HG02870 (cell line): Measurements from ENCODE around the gene SH3RF3.
A peak's percentile ranks its signal among the peaks of the same experiment; 100 is the strongest.

Experiments
- ATAC-seq: cut with Tn5 transposase; IDR thresholded peaks from one replicate; pipeline ENCODE4 v1.9.1; 2021; ENCODE audit warnings: mild to moderate bottlenecking, moderate library complexity; ENCODE audit not compliant: unreplicated experiment

SH3RF3 gene

DNA sequence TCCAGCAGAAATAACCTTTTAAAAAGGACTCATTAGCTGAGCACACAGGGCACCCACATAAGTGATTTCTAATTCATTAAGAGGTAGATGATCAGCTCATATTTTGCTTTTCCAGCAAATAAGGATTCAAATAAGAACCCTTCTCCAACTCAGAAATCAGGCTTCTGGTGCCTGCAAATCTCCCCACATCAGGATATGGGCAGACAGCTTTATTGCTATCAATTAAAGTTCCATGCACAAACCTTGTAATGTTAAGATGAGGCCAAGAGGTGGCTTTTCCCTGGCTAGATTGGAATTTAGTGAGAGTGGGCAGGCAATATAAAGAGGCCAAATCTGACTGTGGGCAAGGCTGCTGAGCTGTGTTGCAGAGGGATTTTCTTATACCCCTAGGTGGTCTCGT lies 193.6 kb downstream of the SH3RF3 start:
- ATAC-seq, result no peak

DNA sequence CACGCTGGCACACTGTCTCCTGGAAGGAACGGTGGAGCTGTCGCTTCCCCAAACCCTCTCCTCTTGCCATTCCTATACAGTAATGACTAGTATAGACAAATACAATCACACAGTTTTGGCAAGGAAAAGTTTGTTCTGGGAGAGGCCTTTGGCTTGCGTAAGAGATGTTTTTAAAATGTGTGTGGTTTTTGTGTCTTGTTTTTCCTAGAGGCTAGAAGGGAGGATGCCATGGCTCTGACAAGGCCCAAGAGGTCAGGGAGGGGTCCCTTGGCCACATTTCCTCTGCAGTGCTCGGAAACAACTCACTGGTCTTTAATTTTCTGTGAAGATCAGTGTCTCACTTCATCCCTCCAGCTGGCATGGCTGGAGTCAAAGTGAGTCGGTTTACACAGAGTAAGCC lies 195.9 kb downstream of the SH3RF3 start:
- ATAC-seq, result no peak

DNA sequence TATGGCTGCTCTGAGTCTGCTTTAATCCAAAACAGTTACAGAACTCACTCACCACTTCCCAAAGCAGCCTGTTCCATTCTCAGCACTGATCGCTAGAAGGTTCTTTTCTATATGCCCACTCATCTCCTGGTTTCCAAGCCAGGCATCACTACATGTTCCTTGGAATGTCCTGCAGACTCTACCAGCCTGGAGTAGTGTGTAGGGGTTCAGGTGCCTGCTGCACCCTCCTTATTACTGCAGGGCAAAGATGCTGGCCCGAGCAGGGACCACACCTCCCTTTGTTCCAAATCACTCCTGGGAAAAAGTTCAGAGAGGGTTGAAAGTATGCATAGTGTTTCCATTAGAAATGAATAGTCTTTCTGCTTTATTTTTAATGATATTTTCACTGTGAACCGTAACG lies 196.6 kb downstream of the SH3RF3 start:
- no peak for ATAC-seq

DNA sequence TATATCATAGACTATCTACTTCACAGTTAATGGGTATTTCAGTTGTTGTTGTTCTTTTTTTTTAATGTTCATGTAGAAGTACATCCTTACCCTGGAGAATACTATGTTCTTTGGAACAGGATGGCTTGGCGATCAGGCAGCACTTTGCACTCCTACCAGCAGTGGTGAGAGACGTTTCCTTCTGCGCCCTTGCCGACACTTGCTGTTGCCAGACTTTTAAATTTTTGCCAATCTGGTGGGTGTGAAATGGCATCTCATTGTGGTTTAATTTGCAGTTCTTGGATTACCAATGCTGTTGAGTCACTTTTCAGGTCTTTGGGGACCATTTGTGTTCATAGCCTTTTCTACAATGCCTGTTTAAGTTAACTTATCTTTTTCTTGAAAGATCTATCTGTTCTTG lies 197.3 kb downstream of the SH3RF3 start:
- ATAC-seq, result no peak

DNA sequence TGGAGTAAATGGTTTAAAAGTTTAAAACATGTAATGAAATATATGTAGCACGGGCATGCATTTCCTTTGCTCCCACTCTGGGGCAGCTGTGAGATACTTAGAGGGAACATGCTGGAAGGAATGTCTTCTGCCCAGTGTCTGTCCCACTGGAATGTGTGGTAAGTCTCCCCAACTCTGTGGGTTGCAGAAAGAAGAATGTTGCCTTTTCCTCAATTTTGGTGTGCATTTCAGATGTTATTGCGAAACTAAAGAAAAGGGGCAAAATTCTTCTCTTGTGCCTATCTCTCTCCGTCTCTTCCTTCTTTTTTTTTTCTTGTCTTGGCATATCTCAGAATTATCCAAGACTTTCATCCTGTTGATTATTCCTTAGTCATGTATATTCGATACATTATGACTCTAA lies 201.1 kb downstream of the SH3RF3 start:
- no peak for ATAC-seq

DNA sequence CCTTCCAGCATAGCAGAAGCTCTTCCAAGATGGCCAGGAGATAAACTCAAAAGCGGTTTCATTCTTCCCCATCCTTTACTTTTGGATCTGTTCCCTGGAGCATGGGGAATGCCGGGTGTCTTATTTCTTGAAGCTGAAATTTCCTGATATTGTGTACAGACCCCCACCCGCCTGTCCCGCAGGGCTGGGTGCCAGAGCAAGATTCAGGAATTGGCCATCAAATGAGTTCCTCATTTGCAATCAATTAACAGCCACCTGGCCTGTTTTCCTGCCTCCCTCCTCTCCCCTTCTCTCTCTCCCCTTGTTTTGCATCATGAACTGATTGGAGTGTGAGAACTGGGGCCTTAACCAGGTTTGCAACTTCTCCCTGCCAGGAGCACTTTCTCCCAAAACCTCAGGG lies 202.1 kb downstream of the SH3RF3 start:
- no peak for ATAC-seq

DNA sequence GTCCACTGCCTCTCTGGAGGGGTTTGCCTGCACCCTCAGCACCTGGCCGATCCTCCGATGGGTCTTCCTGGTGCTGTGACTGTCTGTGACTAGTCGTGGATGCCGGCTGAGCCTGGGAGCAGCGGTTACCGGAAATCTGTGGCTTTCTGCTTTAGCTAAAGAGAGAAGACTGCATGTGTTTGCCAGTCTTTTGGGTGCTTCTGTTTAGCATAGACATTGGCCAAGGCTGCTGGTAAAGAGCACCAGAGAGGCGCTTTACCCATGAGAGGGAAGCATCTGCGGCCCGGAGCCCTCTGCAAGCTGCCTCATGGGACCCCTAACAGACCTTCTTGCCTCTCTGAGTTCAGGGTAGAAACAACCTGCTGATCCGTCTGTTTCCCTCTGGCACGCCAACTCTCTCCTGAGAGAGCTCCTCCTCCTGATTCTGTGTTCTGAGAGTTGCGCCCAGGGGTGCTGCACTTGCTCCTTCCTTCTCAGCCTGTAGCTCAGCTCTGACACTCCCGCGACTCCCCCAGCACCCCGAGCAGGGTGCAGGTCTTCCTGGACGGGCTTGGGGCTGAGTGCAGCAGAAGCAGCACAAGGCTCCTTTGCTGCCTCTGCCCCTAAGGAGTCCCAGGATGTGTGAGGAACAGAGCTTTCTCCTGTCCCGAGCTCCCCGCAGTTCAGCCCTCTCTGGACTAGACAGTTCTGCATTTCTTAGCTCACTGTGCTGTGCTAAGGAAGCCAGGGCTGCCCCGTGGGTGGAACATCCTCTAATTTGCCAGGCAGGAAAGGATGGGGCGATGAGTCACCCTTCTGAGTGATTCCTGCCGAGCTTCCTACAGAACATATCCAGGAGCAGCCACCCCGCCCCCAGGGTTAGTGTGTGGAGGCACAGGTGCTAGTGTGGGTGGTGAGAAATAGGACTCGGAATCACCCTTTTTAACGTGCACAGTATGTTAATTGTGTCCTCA lies 203.2 kb downstream of the SH3RF3 start:
- ATAC-seq, result peak; percentile 43

DNA sequence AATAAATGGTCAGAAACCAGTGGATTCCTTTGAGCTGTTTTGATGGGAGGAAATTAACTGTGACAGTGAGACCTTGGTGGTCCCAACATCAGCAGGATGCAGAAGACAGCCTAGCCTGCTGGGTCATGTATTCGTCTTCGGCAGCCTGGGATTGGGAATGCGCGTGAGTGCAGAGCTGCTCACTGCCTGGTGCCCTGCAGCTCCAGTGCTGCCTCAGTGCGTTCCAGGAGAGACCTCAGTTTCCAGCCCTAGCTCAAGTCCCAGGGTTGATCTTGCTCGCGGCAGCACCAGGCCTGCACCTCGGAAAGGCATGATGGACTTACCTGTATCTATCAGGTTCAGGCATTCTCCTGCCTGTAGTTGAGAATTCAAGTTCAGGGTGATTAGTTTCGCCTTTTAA lies 203.9 kb downstream of the SH3RF3 start:
- ATAC-seq, result no peak

DNA sequence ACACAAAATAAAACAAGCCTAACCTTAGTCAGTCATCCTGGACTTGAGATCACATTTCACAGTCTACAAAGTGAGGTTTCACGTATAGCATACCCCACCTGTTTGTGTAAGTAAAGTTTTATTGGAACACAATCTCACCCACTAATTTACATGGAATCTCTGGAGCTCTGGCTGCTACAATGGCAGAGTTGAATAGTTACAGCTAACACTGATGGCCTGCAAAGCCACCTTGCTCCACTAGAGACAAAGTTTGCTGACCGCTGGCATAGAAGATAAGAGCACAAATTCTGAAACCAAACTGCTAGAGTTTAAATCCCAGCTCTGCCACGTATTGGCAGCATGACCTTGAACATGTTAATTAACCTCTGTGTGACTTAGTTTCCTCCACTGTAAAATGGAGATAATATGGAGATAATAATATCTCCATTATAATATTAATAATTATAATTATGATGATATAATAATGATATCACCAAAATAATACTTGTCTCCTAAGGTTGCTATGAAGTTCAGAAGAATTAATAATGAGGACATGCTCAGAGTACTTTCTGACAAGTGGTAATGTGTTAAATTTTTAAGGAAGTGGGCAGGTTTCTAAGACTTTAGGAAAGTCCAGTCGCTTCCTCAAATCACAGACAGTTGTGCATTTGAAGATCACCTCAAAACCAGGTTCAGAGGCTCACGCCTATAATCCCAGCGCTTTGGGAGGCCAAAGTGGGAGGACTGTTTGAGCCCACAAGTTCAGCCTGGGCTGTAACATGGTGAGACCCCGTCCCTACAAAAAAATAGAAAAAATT lies 204.6 kb downstream of the SH3RF3 start:
- no peak for ATAC-seq

DNA sequence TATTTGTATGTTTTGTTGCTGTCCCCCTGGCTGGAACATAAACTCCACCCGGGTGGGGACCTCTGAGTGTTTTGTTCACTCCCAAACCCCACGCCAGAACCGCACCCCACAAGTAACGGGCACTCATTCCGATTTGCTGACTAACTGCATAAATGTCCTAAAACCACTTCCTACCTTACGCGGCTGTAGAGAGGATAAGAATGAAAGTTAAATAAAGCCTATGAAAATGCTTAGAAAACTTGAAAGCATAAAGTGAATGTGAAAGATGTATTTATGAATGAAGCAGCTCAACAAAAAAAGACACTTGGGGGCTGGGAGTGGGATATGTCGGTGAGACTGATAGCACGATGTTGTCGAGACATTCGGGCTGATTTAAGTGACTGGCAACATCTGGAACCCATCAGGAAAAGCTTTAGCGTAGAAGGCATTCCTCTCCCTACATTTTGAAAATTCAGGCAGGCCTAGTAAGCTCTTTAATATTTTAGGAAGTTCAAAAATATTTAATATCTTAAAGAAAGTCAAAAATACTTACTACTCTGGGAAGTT lies 206.7 kb downstream of the SH3RF3 start:
- ATAC-seq, result no peak

DNA sequence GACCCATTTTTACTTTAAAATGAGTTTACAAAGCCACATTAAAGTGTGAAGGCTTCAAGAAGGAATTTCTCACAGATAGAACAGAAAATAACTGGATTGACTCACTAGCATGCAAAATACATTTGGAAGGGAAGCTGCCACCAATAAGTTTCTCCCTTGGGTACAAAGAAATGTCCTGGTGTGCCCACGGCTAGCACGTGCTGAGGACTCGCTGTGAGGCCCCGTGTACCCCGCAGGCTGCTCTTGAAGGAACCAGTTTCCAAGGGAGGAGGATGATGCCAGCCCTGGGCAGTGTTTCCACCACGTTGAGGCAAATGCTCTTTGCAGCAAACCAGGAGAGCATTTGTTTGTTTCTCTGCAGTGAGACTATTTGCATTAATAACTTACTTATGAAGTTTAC lies 207.3 kb downstream of the SH3RF3 start:
- ATAC-seq, result no peak

DNA sequence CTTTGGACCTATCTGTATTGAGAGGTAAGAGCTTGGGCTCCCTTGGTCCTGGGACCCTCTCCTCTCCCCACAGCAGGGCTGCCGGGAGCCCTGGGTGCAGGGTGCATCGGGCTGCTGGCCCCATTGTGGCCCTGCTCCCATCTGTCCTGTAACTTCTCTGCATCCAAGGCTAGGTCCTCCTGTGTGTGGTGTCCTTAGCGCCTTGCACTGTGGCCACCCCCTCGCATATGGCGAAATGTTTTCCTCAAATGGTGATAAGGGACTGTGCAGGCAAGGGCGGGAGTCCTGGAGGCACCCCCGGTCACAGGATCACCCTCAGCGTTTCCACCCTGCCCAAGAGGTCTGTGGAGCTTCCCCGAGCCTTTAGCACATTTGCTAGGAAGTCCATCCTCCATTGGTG lies 208.2 kb downstream of the SH3RF3 start:
- ATAC-seq, result no peak

DNA sequence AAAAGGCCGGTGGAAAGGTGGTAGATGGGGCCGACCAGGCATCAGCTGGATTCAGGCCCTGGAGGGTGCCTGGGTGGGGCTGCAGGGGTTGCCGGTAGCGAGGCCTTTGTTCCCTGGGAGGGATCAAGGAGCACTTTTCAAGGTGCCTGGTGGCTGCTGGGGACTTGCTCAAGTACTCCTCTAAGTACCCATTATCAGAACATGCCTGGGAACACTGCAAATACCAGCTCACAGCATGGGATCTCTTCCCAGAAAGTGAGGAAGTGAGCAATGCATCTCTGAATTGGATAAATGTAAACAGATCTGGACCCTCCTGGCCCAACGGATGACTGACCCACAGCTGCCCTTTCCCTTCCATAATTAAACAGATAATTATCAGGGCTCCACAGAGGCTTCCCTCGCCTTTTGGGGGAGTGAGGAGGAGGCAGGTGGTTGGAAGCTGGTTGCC lies 210.5 kb downstream of the SH3RF3 start:
- no peak for ATAC-seq

DNA sequence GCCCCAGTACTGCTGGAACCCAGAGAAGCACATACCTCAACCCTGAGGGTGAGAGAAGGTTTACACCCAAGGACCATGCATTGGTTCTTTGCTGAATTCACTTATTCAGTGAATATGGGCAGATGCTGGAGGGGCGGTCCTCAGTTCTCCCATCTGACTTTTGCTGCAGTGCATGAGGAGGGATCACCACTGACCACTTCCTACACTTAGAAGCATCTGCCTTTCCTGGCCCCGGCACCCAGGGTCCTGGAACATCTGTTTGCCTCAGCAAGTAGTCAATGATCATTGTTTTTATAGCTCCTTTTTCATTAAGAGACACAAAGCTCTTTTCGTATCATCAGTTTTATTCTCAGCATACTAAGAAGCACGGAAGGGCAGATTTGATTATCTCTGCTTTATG lies 211.4 kb downstream of the SH3RF3 start:
- ATAC-seq, result no peak

DNA sequence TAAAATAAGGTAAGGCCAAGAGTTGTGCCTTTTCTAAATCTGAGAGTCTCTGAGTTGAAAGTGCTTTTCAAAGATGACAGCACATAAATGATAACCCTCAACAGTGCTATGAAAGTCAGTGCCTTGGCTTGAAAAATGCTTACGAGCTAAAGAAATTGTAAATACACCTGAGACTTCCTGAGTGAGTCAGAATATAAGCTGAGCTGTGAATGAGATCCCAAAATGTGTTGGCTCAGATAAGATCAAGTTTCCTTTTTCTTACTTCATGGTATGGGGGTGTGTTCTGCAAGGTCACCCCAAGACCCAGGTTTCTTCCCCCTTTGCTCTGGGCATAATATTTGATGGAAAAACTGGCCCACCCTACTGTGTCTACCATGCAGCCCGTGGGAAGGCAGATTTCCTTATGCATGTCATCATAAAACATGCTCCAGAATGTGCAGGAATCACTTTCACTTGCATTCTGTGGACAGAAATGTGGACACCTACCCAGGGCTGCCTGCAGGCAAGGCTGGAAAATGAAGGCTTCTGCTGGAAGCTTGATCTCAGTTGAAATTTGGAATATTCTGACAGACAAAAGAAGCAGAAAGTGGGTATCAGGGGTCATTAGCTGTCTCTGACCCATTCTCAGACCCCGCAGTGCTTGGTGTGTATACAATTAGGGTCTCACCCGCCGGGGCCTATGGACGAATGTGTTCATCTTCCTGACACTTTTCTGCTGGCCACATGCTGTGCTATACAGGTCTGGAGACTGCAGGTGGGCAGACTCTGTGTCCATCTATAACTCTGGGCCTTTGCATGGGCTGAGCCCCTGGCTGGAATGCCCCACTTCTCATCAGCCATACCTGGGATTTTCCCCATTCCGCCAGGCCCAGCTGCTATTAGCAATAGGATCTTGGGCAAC lies 212.6 kb downstream of the SH3RF3 start:
- peak; percentile 50 for ATAC-seq

DNA sequence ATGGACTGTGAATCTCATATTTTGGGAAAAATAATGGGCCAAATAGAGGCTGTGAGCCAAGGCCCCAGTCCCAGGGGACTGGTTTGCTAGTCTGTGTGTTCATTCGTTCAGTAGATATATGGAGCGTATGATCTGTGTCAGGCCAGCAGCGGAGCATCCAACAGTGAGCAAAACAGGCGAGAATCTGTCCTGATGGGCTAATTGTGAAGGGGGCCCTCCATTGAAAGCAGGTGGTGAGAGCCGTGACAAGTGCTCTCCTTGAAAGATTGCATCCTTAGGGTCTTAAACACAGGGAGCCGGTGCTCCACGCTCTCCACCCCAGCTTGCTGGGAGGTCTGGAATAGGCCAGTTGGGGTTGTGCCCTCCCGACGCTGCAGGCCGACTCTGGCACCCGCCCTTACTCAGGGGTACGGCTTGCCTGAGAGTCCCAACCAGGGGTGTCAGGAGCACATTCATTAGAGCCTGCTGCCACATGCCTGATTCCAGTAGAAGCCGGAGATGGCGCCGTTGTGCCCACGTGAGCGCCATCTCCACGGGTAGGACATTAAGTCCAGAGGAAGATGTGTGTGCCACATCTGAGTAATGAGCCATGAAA lies 213.3 kb downstream of the SH3RF3 start:
- no peak for ATAC-seq

DNA sequence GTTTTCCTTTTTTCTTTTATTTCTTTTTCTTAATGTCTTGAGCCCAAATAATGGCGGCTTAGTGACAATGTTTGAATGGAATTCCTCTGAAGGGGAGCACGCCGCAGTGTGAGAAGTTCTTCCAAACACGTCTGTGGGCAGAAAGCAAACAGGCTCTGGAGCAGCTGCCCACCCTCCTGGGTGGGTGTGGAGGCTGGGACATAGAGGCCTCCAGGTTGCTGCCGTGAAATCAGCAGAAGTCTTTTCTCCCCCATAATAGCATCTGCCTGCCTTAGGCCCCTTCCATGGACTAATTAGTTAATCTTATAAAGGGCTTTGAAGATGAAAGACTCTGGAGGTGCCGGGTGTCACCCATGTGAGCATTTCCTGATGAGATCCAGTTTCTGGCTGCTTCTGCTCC lies 213.9 kb downstream of the SH3RF3 start:
- ATAC-seq, result no peak

DNA sequence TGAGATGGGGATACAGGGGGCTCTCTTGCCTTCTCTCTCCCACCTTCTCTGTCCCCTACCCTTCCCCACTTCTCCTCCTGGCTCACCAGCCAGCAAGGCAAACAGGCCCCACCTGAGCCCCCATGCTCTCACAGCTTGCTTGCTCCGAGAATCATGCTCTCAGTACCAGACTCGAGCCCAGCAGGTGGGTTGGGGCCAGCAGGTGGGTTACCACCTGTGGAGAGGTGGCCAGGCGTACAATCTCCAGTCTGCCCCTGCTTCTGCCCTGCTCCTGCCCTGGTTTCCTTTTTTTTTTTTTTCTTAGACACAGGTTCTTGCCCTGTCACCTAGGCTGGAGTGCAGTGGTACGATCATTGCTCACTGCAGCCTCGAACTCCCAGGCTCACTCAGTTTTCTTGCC lies 214.5 kb downstream of the SH3RF3 start:
- no peak for ATAC-seq

DNA sequence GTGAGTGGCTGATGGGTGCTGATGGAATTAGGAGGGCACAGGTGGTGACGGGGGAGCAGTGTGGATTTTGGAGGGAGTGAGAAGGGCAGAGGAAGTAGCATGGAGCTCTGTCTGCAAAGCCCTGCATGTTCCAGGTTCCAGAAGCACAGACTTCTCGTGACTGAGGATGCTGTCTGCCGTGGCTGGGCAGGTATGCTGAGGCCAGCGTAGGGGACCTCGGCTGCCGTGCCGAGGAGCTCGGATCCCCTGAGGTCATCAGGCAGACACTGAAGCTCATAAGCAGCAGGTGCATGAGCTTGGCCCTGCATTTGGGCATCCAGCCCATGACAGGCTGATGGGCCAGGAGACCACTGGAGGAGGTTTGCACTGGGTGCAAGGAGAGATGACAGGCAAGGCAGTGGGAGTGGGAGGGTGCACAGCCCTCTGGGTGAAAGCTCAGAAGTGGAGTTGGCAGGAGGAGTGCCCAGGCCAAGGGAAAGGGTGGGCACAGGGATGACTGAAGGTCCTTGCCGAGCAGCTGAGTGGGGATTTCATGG lies 215.3 kb downstream of the SH3RF3 start:
- ATAC-seq, result no peak

DNA sequence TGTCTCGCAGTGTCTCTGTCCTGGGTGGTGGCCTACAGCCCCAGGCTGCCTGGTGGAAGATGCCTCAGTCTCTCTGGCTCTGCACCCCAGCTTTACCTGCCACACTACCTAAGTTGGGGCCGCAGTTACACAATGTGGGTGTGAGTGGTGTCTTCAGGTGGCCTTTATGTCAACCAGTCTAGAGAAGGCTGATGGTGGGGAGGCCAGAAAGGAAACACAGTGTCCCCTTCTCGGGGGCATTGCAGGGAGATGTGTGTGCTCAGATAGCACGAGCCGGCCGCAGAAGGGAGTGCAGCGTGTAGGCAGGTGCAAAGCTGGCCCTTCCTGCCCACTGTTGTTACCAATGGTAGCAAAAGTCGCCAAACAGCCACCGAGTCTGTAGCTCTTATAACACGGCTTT lies 216.1 kb downstream of the SH3RF3 start:
- ATAC-seq, result no peak
